HG03025 (cell line): ENCODE measurements around the gene PRAF2.

Experiments
- ATAC-seq: cut with Tn5 transposase; IDR thresholded peaks from one replicate; pipeline ENCODE4 v1.9.1; 2021; ENCODE audit warnings: mild to moderate bottlenecking, moderate library complexity; ENCODE audit not compliant: unreplicated experiment, low FRiP score

Gene PRAF2

GRCh38 chrX:49077941-49078340 is 4.1 kb upstream of the PRAF2 start:
- ATAC-seq: no peak

GRCh38 chrX:49075347-49075746 is 1.5 kb upstream of the PRAF2 start:
- ATAC-seq: no peak

- no peak for ATAC-seq
Measured at GRCh38 chrX:49072712-49073095, 1.1 kb downstream of the PRAF2 start.

DNA sequence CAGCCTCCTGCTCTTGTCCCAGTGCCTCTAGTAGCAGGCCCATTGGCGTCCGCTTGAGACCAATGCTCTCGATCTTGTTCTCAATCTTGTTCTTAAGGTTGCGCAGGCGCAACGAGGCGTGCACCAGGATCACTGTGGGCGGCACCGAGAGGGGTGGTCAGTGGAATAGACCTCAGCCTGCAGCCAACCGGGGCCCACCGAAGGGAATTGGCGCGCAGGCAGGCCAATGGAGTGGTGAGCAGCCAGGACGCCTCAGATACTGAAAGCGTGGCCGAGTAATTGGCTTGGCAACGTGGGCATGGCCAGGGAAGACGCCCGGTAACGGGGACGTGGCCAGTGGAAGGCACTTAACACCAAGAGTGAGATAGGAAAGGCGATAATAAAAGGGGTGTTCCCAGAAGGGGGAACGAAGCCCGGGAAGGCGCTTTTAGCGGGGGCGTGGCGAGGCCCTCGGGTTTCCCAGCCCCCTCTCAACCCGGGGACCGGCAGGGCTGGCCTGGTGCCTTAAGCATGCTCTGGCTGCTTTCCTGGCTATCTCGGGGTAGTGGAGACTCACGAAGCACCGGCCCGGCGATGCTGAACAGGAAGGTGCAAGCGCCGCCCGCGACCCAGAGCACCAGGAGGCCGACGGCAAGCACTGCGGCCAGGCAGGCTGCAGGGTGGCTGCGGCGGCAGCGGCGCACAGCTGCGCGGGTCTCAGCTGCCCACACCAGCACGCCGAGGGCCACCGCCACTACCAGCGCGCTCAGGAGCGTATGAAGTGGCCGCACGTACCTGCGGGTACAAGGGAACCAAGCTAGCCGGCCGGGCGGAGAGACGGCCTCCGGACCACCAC is 1.7 kb downstream of the PRAF2 start:
- no peak for ATAC-seq

DNA sequence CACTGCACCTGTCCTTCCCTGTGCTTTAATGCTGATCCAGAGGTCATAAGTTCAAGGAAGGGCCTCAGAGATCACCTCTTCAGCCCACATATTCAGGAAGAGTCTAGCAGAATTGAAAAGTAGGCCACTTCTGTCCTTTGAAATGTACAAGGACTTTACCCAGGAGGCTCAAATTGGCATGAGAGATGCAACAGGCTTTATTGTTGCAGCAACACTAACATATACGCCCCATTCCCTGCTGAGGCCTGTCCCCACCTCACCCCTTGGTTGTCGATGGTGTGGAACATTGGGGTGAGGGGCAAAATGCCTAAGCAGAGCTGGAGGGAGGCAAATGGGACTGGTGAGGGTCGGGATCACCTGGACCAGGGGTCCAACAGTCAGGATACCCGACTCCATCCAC is 2.8 kb downstream of the PRAF2 start:
- no peak for ATAC-seq

DNA sequence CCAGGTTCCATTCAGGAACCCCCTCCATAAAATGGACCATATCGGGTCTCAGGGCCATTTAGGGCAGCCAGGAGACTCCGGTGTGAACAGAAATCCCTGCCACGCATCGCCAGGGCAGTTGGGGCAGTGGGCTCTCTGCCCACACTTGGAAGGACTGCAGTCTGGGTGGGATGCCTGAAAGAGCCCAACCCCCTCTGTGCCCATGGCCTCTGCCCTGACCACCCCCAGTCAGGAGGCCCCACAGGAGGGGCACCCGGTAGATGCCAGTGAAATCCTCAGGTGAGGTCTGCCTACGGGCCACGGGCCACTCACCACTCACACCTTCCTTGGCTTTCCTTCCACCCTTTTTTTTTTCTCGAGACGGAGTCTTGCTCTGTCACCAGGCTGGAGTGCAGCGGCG is 4.8 kb downstream of the PRAF2 start:
- no peak for ATAC-seq

- no peak for ATAC-seq
Measured at GRCh38 chrX:49067285-49068120, 6.3 kb downstream of the PRAF2 start.

DNA sequence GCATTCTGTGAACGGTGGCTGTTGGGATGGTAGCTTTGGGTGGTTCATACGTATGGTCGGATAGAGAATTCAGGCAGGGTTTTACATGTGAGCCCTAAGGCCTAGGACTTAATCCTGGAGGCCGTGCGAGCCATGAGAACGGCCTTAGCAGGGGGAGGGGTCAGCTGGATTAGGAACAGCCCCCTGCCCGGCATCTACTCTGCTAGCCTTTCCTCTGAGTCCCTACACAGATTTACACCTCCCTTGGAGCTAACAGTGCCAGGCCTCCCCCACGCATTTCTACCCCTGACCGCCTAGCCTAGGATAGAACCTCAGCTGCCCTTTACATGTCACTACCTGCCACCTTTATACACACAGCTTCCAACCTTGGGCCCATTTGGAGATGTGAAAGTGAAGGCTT is 7.1 kb downstream of the PRAF2 start:
- no peak for ATAC-seq

- no peak for ATAC-seq
Measured at GRCh38 chrX:49066278-49066677, 7.5 kb downstream of the PRAF2 start.

DNA sequence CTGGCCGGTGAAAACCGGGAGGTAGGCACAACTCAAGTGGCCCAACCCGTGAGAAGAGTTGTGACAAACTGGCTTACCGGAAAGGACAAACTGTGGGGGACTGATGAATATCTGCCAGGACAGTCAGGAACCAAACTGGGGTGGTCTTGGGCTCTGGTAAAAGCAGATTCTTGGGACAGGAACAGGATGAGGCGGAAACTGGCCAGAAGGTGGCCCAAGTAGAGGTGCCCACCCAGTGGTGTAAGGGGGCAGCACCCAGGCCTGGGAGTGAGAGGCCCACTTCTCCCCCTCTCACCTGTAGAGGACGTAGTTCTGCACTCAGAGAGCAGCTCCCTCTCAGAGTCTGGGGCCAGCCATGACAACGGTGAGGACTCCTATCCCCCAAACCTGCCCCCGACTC is 9.1 kb downstream of the PRAF2 start:
- ATAC-seq: no peak

- ATAC-seq: no peak
Measured at GRCh38 chrX:49064303-49064702, 9.5 kb downstream of the PRAF2 start.

DNA sequence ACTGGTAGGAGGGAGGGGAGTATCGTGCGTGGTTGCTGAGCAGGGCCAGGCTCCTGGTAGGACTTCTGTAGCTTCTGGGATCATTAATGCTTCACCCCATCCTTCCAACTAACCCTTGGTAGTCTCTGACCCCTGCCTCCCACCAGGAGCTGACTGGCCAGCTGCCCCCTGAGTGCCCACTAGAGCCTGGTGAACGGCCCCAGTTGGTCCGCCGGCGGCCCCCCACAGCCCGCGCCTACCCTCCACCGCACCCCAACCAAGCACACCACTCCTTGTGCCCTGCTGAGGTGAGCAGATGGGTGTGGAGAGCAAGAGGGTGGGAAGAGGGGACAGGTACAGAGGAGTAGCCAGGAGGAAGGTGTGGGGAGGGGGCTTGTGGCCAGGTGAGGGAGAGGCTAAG is 10.1 kb downstream of the PRAF2 start:
- ATAC-seq: no peak

GRCh38 chrX:49061916-49062315 is 11.9 kb downstream of the PRAF2 start:
- no peak for ATAC-seq

- no peak for ATAC-seq
Measured at GRCh38 chrX:49061490-49061889, 12.3 kb downstream of the PRAF2 start.

GRCh38 chrX:49060914-49061313 is 12.9 kb downstream of the PRAF2 start:
- ATAC-seq: no peak

GRCh38 chrX:49059681-49060085 is 14.1 kb downstream of the PRAF2 start:
- ATAC-seq: no peak

- no peak for ATAC-seq
Measured at GRCh38 chrX:49059201-49059600, 14.6 kb downstream of the PRAF2 start.

- ATAC-seq: no peak
Measured at GRCh38 chrX:49058794-49059193, 15.0 kb downstream of the PRAF2 start, which contains the start of gene CCDC120. TSS of gene CCDC120 (plus strand) at chrX:49058999. CDS start at chrX:49062042, 3,043 bp downstream.

- no peak for ATAC-seq
Measured at GRCh38 chrX:49054073-49054762, 19.6 kb downstream of the PRAF2 start.

DNA sequence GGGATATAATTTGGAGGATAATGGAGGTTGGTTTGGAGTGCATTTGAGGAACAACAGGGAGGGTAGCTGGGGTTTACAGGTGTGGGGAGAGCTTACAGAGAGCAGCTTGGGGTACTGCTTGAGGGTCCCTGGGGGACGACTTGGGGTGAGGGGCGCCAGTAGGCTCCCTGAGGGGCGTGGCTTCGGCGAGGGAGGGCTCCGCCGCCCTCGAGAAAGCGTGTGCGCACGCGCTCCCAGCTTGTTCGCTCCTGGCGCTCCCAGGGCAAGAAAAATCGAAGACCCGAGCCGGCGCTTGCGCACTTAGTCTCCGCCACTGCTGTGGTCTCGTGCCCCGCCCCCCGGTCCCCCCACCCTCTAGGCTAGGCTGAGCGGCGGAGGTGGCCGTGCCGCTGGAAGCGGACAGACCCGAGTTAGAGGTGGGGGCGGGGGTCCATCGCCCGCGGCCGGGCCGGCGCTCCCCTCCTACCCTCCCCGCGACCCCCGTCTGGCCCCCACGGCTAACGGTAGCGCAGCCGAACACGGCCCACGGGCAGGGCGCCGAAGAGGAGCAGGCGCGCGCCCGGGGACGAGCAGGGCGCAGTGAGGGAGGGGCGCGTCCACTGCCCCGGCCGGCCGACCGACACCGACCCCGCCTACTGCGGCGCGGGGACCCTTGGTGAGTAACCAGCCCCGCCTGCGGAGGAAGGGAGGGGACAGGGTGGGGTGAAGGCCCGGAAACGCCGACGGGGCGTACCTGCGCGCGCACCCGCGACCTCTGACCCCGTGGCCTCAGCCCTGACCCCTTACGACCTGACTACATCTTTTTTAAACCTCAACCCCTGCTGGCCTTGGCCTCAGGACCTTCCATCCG is 20.4 kb downstream of the PRAF2 start:
- ATAC-seq: no peak
